Measurements from ENCODE around the gene CTU2.
A peak's percentile ranks its signal among the peaks of the same experiment; 100 is the strongest.

Gene CTU2

GRCh38 chr16:88754912-88755744 lies 48.8 kb downstream of the CTU2 start:
- peak; percentile 51 for TF ChIP-seq CTCF (IDR thresholded peaks at IDR 0.05; ENCODE audit: low read depth, low read length)
- H3K36me3 ChIP-seq, result no peaks in the 10 kb centered on the region
- no peak for DNase-seq
- H3K9me3 ChIP-seq, result no peaks in the 10 kb centered on the region
- H3K27me3 ChIP-seq, result no peaks in the 10 kb centered on the region
- no peak overlapping the region for H3K4me3 ChIP-seq (ENCODE audit: low read depth, low read length)
- H3K4me1 ChIP-seq, result no peaks in the 10 kb centered on the region; the same call in none of the 2 replicates

GRCh38 chr16:88755745-88756443 lies 49.6 kb downstream of the CTU2 start:
- H3K36me3 ChIP-seq, result no peaks in the 10 kb centered on the region

DNA sequence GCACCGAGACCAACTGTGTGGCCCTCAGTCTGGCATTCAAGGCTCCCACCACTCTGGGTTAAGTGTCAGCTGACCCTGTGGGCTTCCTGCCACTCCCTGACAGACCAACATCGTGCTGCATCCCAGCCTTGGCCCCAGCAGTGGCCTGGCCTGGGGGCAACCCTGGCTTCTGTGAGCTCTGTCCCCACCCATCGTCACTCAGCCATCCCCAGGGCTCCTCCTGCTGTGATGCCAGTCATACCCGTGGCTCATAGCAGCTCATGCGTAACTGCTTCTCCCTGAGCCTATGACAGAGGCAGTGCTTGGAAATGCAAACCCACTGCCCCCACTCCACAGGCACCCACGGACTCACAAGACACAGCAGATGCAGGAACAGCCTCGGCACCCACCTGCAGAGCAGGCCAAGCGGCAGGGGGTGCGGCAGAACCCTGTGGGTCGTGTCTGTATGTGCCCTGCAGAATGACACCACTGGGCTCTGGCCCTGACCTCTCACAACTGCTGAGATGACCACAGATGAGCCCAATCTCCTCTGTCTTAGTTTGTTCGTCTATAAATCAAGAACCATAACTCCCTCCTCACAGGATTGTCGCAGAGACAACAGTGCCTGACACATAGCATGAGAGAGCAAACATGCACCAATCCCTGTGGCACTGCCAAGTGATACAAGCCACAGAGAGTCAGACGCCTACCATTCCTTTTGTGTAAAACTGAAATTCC lies 52.1 kb downstream of the CTU2 start:
- Histone ChIP-seq H3K9me3 (no peaks in the 10 kb centered on the region), H3K27me3 (no peaks in the 10 kb centered on the region), H3K4me1 (peaks cover 8% of the 10 kb centered on the region), H3K4me3 (ENCODE audit: low read depth, low read length) (no peak overlapping the region), H3K36me3 (no peaks in the 10 kb centered on the region)
- no peak for TF ChIP-seq CTCF (IDR thresholded peaks at IDR 0.05; ENCODE audit: low read depth, low read length)
- no peak for DNase-seq

More at GRCh38 chr16:88755745-88756443, 49.6 kb downstream of the CTU2 start:
- H3K4me1 ChIP-seq, result peaks cover 7% of the 10 kb centered on the region
- H3K9me3 ChIP-seq, result no peaks in the 10 kb centered on the region
- H3K4me3 ChIP-seq (ENCODE audit: low read depth, low read length), result no peak overlapping the region
- no peaks in the 10 kb centered on the region for H3K27me3 ChIP-seq
- TF ChIP-seq CTCF (IDR thresholded peaks at IDR 0.05; ENCODE audit: low read depth, low read length), result no peak
- DNase-seq, result no peak

GRCh38 chr16:88758944-88759244 lies 52.6 kb downstream of the CTU2 start:
- TF ChIP-seq CTCF (IDR thresholded peaks at IDR 0.05; ENCODE audit: low read depth, low read length), result no peak
- Histone ChIP-seq H3K4me3 (ENCODE audit: low read depth, low read length) (no peak overlapping the region), H3K27me3 (no peaks in the 10 kb centered on the region), H3K9me3 (no peaks in the 10 kb centered on the region), H3K4me1 (peaks cover 8% of the 10 kb centered on the region), H3K36me3 (no peaks in the 10 kb centered on the region)
- DNase-seq, result no peak

GRCh38 chr16:88759245-88759975 lies 53.1 kb downstream of the CTU2 start:
- Histone ChIP-seq H3K27me3 (no peaks in the 10 kb centered on the region), H3K9me3 (no peaks in the 10 kb centered on the region), H3K36me3 (no peaks in the 10 kb centered on the region), H3K4me3 (ENCODE audit: low read depth, low read length) (no peak overlapping the region), H3K4me1 (peaks cover 8% of the 10 kb centered on the region)
- peak; percentile 59 for DNase-seq
- no peak for TF ChIP-seq CTCF (IDR thresholded peaks at IDR 0.05; ENCODE audit: low read depth, low read length)

Measured in BE2C (cell line).